Ishikawa (cell line): Measurements from ENCODE around the gene FTO.

Experiments used
- CREB1 ChIP-seq: IDR thresholded peaks from 2 replicates; pipeline ENCODE4 v1.6.1; 2012; ENCODE audit warnings: low read depth
- FOXM1 ChIP-seq: IDR thresholded peaks from 2 replicates; pipeline ENCODE4 v1.6.1; 2012; ENCODE audit warnings: low read depth, borderline replicate concordance
- TCF12 ChIP-seq: IDR thresholded peaks from 2 replicates; pipeline ENCODE4 v1.6.1; 2012; ENCODE audit warnings: low read depth
- TEAD4 ChIP-seq: IDR thresholded peaks from 2 replicates; pipeline ENCODE4 v1.6.1; 2012
- TF ChIP-seq, protein P1 (sequence below): IDR thresholded peaks from 2 replicates; pipeline ENCODE4 v1.6.1; 2012

DNA sequence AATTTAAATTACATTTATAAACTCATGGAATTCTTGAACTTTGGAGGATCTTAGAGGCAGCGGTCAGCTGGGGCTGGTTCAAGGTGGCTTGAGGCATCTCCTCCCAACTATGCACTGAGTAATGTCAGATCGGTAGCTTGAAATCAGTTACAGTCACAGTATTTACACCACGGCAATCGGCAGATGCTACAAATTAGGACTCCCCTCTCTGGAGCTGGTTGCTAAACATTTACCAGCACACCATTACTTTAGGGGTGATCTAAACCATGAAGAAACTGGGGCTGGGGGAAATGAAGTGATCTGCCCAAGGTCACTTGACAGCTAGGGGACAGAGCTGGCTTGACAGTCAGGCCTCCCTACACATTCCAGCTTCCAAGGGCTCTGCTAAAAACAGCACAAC is 445.0 kb downstream of the FTO start:
- TF ChIP-seq TCF12 (no peak), TEAD4 (no peak), CREB1 (no peak), FOXM1 (no peak)
- TF ChIP-seq, protein P1, sequence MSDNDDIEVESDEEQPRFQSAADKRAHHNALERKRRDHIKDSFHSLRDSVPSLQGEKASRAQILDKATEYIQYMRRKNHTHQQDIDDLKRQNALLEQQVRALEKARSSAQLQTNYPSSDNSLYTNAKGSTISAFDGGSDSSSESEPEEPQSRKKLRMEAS = no peak
